ENCODE data around the gene DZIP3. TPM values are rescaled to one million over a fixed set of nuclear protein-coding genes. Genes with fewer than 3 reads are reported as not detected.
"Not testable (repeated sequence)": the region's sequence is repeated elsewhere in the genome, so short reads cannot be mapped to it uniquely, and the experiment has no call there.

Gene DZIP3
- total RNA-seq, 1 donor from 2014 or later = 14.6 TPM

DNA sequence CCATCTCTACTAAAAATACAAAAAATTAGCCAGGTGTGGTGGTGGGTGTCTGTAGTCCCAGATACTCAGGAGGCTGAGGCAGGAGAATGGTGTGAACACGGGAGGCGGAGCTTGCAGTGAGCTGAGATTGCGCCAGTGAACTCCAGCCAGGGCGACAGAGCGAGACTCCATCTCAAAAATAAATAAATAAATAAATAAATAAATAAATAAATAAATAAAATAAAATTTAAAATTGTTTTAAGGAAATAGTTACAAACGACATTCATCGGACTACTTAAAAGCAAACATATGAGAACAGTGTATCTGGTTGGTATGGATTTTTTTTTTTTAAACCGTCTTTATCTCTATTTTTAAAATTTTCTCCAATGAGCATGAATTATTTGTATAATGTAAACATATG is 26.6 kb downstream of the DZIP3 start:
- not testable (repeated sequence) for H3K4me1 ChIP-seq (ENCODE audit: control insufficient read depth in 3 of 3, insufficient read depth in 3 of 3, low read length in 3 of 3); H3K4me3 ChIP-seq (ENCODE audit: low read length in 3 of 3); H3K27ac ChIP-seq (ENCODE audit: low read depth, low read length); H3K27me3 ChIP-seq (ENCODE audit: control insufficient read depth in 3 of 3, insufficient read depth in 3 of 3, low read length in 3 of 3); H3K9me3 ChIP-seq (ENCODE audit: control insufficient read depth in 3 of 3, low read length in 3 of 3); H3K9ac ChIP-seq (ENCODE audit: low read depth in 1 of 3, low read length in 3 of 3)
- peaks cover 0 to 19% (median 7%) of the 10 kb centered on the region in 3 donors for H3K36me3 ChIP-seq (ENCODE audit: control insufficient read depth in 3 of 3, insufficient read depth in 3 of 3, low read length in 3 of 3)

DNA sequence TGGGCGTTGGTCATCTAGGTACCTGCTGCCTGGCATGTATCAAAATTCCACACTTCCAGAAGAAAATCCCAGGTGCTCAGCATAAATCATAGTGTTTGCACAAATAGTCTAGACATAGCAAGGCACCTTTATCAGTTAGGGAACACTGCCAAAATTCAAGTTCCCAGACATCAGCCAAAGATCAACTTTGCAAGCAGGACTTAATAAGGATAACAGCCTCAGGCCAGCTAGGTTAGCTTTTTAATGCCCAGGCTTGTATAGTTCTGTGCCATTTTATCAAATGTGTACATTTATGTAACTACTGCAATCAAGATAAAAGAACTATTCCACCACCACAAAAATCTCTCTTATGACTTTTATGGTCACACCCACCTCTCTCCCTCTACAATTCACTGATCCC is 30.7 kb downstream of the DZIP3 start:
- H3K9me3 ChIP-seq (ENCODE audit: control insufficient read depth in 3 of 3, low read length in 3 of 3) = no peaks in the 10 kb centered on the region
- peaks cover 0 to 22% (median 10%) of the 10 kb centered on the region in 3 donors for H3K36me3 ChIP-seq (ENCODE audit: control insufficient read depth in 3 of 3, insufficient read depth in 3 of 3, low read length in 3 of 3)
- H3K4me1 ChIP-seq (ENCODE audit: control insufficient read depth in 3 of 3, insufficient read depth in 3 of 3, low read length in 3 of 3) = no peaks in the 10 kb centered on the region
- no peak overlapping the region for H3K9ac ChIP-seq (ENCODE audit: low read depth in 1 of 3, low read length in 3 of 3)
- H3K27me3 ChIP-seq (ENCODE audit: control insufficient read depth in 3 of 3, insufficient read depth in 3 of 3, low read length in 3 of 3) = no peaks in the 10 kb centered on the region
- H3K27ac ChIP-seq (ENCODE audit: low read depth, low read length) = no peak overlapping the region
- no peak overlapping the region for H3K4me3 ChIP-seq (ENCODE audit: low read length in 3 of 3)

DNA sequence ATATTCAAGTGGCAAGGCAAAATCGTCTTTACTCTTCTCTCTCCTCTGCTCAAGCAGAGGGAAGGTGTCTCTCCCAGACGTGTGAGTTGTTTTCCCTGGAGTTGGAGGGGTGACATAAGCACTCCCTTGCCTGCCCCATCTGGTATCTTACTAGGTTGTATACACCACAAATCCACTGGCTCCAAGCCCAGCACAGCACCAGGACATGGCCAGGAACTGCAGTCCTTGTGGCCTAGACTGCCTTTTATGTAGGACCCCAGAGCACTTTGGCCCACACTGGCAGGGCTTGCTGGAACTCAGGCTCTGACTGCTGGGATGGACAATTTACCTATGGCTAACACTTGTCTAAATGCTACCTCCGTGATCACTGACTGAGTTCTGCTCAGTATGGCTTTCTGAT is 34.0 kb downstream of the DZIP3 start:
- Histone ChIP-seq H3K9ac (ENCODE audit: low read depth in 1 of 3, low read length in 3 of 3) (no peak overlapping the region), H3K4me1 (ENCODE audit: control insufficient read depth in 3 of 3, insufficient read depth in 3 of 3, low read length in 3 of 3) (no peaks in the 10 kb centered on the region), H3K4me3 (ENCODE audit: low read length in 3 of 3) (no peak overlapping the region), H3K9me3 (ENCODE audit: control insufficient read depth in 3 of 3, low read length in 3 of 3) (no peaks in the 10 kb centered on the region), H3K27me3 (ENCODE audit: control insufficient read depth in 3 of 3, insufficient read depth in 3 of 3, low read length in 3 of 3) (no peaks in the 10 kb centered on the region), H3K36me3 (ENCODE audit: control insufficient read depth in 3 of 3, insufficient read depth in 3 of 3, low read length in 3 of 3) (peaks cover 0 to 13% (median 10%) of the 10 kb centered on the region in 3 donors), H3K27ac (ENCODE audit: low read depth, low read length) (no peak overlapping the region)

DNA sequence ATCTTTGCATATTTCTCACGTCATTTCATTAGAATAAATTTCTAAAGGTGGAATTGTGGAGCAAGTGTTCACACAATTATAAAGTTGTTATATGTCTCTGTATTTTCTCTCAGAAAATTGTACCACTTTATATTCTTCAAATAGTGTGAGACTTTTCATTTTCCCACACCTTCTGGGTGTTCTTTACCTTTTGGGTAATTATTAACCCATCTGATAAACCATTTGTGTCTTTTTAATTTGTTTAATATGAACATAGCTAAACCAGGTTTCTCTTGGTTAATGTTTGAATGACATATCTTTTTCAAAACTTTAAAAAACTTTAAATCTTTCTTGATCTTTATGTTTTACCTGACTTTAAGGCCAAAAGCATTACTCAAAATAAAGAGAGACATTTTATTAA is 40.5 kb downstream of the DZIP3 start:
- no peak overlapping the region for H3K27ac ChIP-seq (ENCODE audit: low read depth, low read length)
- H3K9me3 ChIP-seq (ENCODE audit: control insufficient read depth in 3 of 3, low read length in 3 of 3) = no peaks in the 10 kb centered on the region
- H3K4me3 ChIP-seq (ENCODE audit: low read length in 3 of 3) = no peak overlapping the region
- H3K9ac ChIP-seq (ENCODE audit: low read depth in 1 of 3, low read length in 3 of 3) = no peak overlapping the region
- no peaks in the 10 kb centered on the region for H3K27me3 ChIP-seq (ENCODE audit: control insufficient read depth in 3 of 3, insufficient read depth in 3 of 3, low read length in 3 of 3)
- H3K4me1 ChIP-seq (ENCODE audit: control insufficient read depth in 3 of 3, insufficient read depth in 3 of 3, low read length in 3 of 3) = no peaks in the 10 kb centered on the region
- H3K36me3 ChIP-seq (ENCODE audit: control insufficient read depth in 3 of 3, insufficient read depth in 3 of 3, low read length in 3 of 3) = peaks cover 6 to 19% (median 7%) of the 10 kb centered on the region in 3 donors

DNA sequence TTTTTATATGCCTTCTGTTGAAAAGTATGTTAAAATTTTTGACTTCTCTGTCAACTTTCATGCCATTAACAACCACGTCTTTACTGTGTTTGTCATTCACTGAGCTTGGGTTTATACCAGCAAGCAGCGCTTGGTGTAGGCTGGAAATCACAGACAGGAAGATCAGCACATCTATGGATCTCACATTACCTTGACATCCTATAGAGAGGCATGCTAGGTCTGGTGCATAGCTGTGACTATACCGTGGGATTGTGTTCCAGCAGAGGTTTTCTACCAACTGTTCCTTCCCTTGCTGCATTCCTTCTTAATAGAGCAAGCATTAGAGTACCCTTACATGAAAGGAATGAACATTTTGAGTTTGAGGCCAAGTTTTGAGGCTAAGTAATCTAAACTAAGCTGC is 53.0 kb downstream of the DZIP3 start:
- Histone ChIP-seq H3K9ac (ENCODE audit: low read depth in 1 of 3, low read length in 3 of 3) (no peak overlapping the region), H3K27ac (ENCODE audit: low read depth, low read length) (no peak overlapping the region), H3K27me3 (ENCODE audit: control insufficient read depth in 3 of 3, insufficient read depth in 3 of 3, low read length in 3 of 3) (no peaks in the 10 kb centered on the region), H3K4me3 (ENCODE audit: low read length in 3 of 3) (no peak overlapping the region), H3K9me3 (ENCODE audit: control insufficient read depth in 3 of 3, low read length in 3 of 3) (no peaks in the 10 kb centered on the region), H3K4me1 (ENCODE audit: control insufficient read depth in 3 of 3, insufficient read depth in 3 of 3, low read length in 3 of 3) (no peaks in the 10 kb centered on the region), H3K36me3 (ENCODE audit: control insufficient read depth in 3 of 3, insufficient read depth in 3 of 3, low read length in 3 of 3) (peaks cover 0 to 18% (median 11%) of the 10 kb centered on the region in 3 donors)

DNA sequence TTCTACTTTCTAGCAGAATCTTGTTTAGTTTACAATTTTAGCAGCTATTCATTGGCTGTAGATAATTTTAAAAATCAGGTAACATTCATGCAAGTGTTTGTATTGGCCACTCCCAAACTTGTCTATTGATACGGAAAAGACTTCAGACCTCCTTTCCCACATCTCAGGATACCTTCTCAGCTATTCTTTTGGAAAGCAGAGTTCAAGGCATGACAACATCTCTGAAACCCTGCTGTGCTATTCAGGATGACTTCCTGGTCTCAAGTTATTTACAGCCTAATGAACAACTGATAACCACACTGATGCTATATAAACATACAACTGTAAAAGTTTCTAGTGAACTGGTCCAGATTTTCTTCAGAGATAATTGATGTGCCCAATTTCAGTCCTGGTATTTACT is 55.8 kb downstream of the DZIP3 start:
- Histone ChIP-seq H3K4me3 (ENCODE audit: low read length in 3 of 3) (no peak overlapping the region), H3K36me3 (ENCODE audit: control insufficient read depth in 3 of 3, insufficient read depth in 3 of 3, low read length in 3 of 3) (peaks cover 0 to 18% (median 18%) of the 10 kb centered on the region in 3 donors), H3K9ac (ENCODE audit: low read depth in 1 of 3, low read length in 3 of 3) (no peak overlapping the region), H3K27ac (ENCODE audit: low read depth, low read length) (no peak overlapping the region), H3K27me3 (ENCODE audit: control insufficient read depth in 3 of 3, insufficient read depth in 3 of 3, low read length in 3 of 3) (no peaks in the 10 kb centered on the region), H3K4me1 (ENCODE audit: control insufficient read depth in 3 of 3, insufficient read depth in 3 of 3, low read length in 3 of 3) (no peaks in the 10 kb centered on the region), H3K9me3 (ENCODE audit: control insufficient read depth in 3 of 3, low read length in 3 of 3) (no peaks in the 10 kb centered on the region)

DNA sequence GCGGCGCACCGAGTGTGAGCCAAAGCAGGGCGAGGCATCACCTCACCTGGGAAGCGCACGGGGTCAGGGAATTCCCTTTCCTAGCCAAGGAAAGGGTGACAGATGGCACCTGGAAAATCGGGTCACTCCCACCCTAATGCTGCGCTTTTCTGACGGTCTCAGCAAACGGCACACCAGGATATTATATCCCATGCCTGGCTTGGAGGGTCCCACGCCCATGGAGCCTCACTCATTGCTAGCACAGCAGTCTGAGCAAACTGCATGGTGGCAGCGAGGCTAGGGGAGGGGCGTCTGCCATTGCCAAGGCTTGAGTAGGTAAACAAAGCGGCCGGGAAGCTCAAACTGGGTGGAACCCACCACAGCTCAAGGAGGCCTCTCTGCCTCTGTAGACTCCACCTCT is 66.1 kb downstream of the DZIP3 start:
- H3K36me3 ChIP-seq (ENCODE audit: control insufficient read depth in 3 of 3, insufficient read depth in 3 of 3, low read length in 3 of 3) = peaks cover 0 to 11% (median 10%) of the 10 kb centered on the region in 3 donors
- H3K9ac ChIP-seq (ENCODE audit: low read depth in 1 of 3, low read length in 3 of 3); H3K4me1 ChIP-seq (ENCODE audit: control insufficient read depth in 3 of 3, insufficient read depth in 3 of 3, low read length in 3 of 3); H3K4me3 ChIP-seq (ENCODE audit: low read length in 3 of 3); H3K27ac ChIP-seq (ENCODE audit: low read depth, low read length); H3K9me3 ChIP-seq (ENCODE audit: control insufficient read depth in 3 of 3, low read length in 3 of 3); H3K27me3 ChIP-seq (ENCODE audit: control insufficient read depth in 3 of 3, insufficient read depth in 3 of 3, low read length in 3 of 3): not testable (repeated sequence)

DNA sequence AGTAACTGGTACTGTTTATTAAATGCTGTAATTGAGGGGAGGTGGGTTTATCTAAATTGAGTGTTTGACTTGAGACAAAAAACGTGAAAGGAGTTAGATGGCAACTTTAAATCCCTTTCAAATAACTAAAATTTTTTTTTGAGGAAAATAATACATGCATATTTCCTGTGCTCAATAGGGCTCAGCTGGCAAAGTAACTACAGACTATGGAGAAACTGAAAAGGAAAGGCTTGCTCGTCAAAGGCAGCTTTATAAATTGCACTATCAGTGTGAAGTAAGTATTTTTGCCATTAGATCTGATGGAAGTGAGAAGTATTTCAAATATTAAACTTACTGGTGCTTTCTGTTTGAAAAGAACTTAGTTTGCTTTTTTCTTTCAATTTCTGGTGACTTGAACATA is 72.2 kb downstream of the DZIP3 start:
- H3K27me3 ChIP-seq (ENCODE audit: control insufficient read depth in 3 of 3, insufficient read depth in 3 of 3, low read length in 3 of 3) = no peaks in the 10 kb centered on the region
- peaks cover 8 to 14% (median 13%) of the 10 kb centered on the region in 3 donors for H3K4me1 ChIP-seq (ENCODE audit: control insufficient read depth in 3 of 3, insufficient read depth in 3 of 3, low read length in 3 of 3)
- no peaks in the 10 kb centered on the region for H3K9me3 ChIP-seq (ENCODE audit: control insufficient read depth in 3 of 3, low read length in 3 of 3)
- H3K36me3 ChIP-seq (ENCODE audit: control insufficient read depth in 3 of 3, insufficient read depth in 3 of 3, low read length in 3 of 3) = no peaks in the 10 kb centered on the region
- H3K4me3 ChIP-seq (ENCODE audit: low read length in 3 of 3) = no peak overlapping the region
- no peak overlapping the region for H3K27ac ChIP-seq (ENCODE audit: low read depth, low read length)
- no peak overlapping the region for H3K9ac ChIP-seq (ENCODE audit: low read depth in 1 of 3, low read length in 3 of 3)

DNA sequence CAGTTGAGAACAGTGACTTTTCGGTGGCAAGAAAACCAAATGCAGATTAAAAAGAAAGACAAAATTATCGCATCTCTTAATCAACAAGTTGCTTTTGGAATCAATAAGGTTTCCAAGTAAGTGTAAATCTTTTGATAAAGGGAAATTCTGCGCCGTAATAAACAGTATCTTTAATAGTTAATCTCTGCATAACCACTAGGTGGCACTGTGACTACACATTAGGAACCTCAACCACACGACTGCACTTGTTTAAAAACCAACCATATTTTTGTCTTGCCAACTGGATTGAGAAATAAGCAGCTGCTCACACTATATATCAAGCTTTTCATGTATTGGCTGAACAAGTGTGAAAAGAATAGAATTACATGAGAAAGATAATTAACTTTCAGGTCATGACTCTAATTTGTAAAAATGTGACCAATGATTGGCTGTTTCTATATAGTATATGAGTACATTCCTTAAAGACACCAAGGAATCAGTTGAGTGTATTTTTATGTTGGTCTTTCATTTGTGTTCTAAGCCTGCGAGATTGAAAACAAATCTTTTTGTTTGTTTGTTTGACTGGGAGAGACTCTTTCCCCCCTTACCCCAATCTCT is 72.7 kb downstream of the DZIP3 start:
- H3K4me1 ChIP-seq (ENCODE audit: control insufficient read depth in 3 of 3, insufficient read depth in 3 of 3, low read length in 3 of 3) = peaks cover 8 to 14% (median 13%) of the 10 kb centered on the region in 3 donors
- no peaks in the 10 kb centered on the region for H3K36me3 ChIP-seq (ENCODE audit: control insufficient read depth in 3 of 3, insufficient read depth in 3 of 3, low read length in 3 of 3)
- H3K27me3 ChIP-seq (ENCODE audit: control insufficient read depth in 3 of 3, insufficient read depth in 3 of 3, low read length in 3 of 3) = no peaks in the 10 kb centered on the region
- H3K9me3 ChIP-seq (ENCODE audit: control insufficient read depth in 3 of 3, low read length in 3 of 3) = no peaks in the 10 kb centered on the region
- H3K9ac ChIP-seq (ENCODE audit: low read depth in 1 of 3, low read length in 3 of 3) = no peak overlapping the region
- H3K4me3 ChIP-seq (ENCODE audit: low read length in 3 of 3) = no peak overlapping the region
- H3K27ac ChIP-seq (ENCODE audit: low read depth, low read length) = no peak overlapping the region

DNA sequence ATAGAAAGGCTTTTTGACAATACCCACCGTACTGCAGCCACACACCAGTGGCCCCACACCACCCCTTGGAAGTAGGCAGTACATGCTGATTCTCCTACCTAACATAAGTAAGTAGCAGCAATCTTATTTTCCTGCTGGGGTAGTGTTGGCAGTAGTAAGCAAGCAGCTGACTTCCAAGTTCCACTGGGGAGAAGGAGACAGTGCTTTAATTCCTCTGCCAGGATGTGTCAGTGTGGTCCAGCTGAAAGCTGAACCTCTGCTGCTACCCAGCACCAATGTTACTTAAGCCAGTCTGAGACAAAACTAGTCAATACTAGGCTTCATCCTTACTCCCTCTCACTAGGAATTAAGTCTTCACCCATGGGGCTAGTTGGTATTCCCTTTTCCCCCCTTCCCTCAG is 74.7 kb downstream of the DZIP3 start:
- Histone ChIP-seq H3K27ac (ENCODE audit: low read depth, low read length) (no peak overlapping the region), H3K9ac (ENCODE audit: low read depth in 1 of 3, low read length in 3 of 3) (no peak overlapping the region), H3K27me3 (ENCODE audit: control insufficient read depth in 3 of 3, insufficient read depth in 3 of 3, low read length in 3 of 3) (no peaks in the 10 kb centered on the region), H3K9me3 (ENCODE audit: control insufficient read depth in 3 of 3, low read length in 3 of 3) (no peaks in the 10 kb centered on the region), H3K4me1 (ENCODE audit: control insufficient read depth in 3 of 3, insufficient read depth in 3 of 3, low read length in 3 of 3) (peaks cover 8 to 14% (median 13%) of the 10 kb centered on the region in 3 donors), H3K36me3 (ENCODE audit: control insufficient read depth in 3 of 3, insufficient read depth in 3 of 3, low read length in 3 of 3) (no peaks in the 10 kb centered on the region), H3K4me3 (ENCODE audit: low read length in 3 of 3) (no peak overlapping the region)
